ENCODE data around the gene UBD. TPM values are rescaled to one million over a fixed set of nuclear protein-coding genes. Genes with fewer than 3 reads are reported as not detected.

Gene UBD
- total RNA-seq, 1 donor from 2014 or later = 1.9 TPM

GRCh38 chr6:29553268-29554057, 6.1 kb downstream of the UBD start:
- Mint-ChIP-seq H3K4me1 (ENCODE audit: low read depth) (no peaks in the 10 kb centered on the region), H3K36me3 (ENCODE audit: insufficient read depth) (no peaks in the 10 kb centered on the region), H3K27ac (no peak overlapping the region), H3K4me3 (ENCODE audit: low read depth) (peak overlapping the region; percentile 20), H3K9me3 (ENCODE audit: low read depth) (no peaks in the 10 kb centered on the region), H3K27me3 (peaks cover 88% of the 10 kb centered on the region)
- peak; percentile 52 for DNase-seq (ENCODE audit: low spot score, unreplicated experiment)
- TF ChIP-seq CTCF (IDR thresholded peaks at IDR 0.05; ENCODE audit: unreplicated experiment) = peak; percentile 35

- Mint-ChIP-seq H3K27ac (no peak overlapping the region), H3K4me3 (ENCODE audit: low read depth) (peak overlapping the region; percentile 4), H3K9me3 (ENCODE audit: low read depth) (no peaks in the 10 kb centered on the region), H3K27me3 (peaks cover 89% of the 10 kb centered on the region), H3K36me3 (ENCODE audit: insufficient read depth) (no peaks in the 10 kb centered on the region), H3K4me1 (ENCODE audit: low read depth) (no peaks in the 10 kb centered on the region)
- no peak for TF ChIP-seq CTCF (IDR thresholded peaks at IDR 0.05; ENCODE audit: unreplicated experiment)
- no peak for DNase-seq (ENCODE audit: low spot score, unreplicated experiment)
These were observed 7.0 kb downstream of the UBD start for GRCh38 chr6:29552512-29553051.

- no peak for DNase-seq (ENCODE audit: low spot score, unreplicated experiment)
- Mint-ChIP-seq H3K36me3 (ENCODE audit: insufficient read depth) (no peaks in the 10 kb centered on the region), H3K27me3 (peaks cover 57% of the 10 kb centered on the region), H3K4me1 (ENCODE audit: low read depth) (no peaks in the 10 kb centered on the region), H3K9me3 (ENCODE audit: low read depth) (no peaks in the 10 kb centered on the region), H3K4me3 (ENCODE audit: low read depth) (no peak overlapping the region), H3K27ac (no peak overlapping the region)
- no peak for TF ChIP-seq CTCF (IDR thresholded peaks at IDR 0.05; ENCODE audit: unreplicated experiment)
These were observed 12.0 kb downstream of the UBD start for GRCh38 chr6:29547573-29547972.

- Mint-ChIP-seq H3K27me3 (peaks cover 17% of the 10 kb centered on the region), H3K4me1 (ENCODE audit: low read depth) (no peaks in the 10 kb centered on the region), H3K4me3 (ENCODE audit: low read depth) (no peak overlapping the region), H3K27ac (no peak overlapping the region), H3K9me3 (ENCODE audit: low read depth) (no peaks in the 10 kb centered on the region), H3K36me3 (ENCODE audit: insufficient read depth) (no peaks in the 10 kb centered on the region)
- TF ChIP-seq CTCF (IDR thresholded peaks at IDR 0.05; ENCODE audit: unreplicated experiment) = no peak
- DNase-seq (ENCODE audit: low spot score, unreplicated experiment) = no peak
These were observed 21.7 kb downstream of the UBD start for GRCh38 chr6:29537714-29538403.

- Mint-ChIP-seq H3K4me1 (ENCODE audit: low read depth) (no peaks in the 10 kb centered on the region), H3K36me3 (ENCODE audit: insufficient read depth) (no peaks in the 10 kb centered on the region)
- no peak for DNase-seq (ENCODE audit: low spot score, unreplicated experiment)
These were observed 27.1 kb downstream of the UBD start for GRCh38 chr6:29532320-29532951.

More at GRCh38 chr6:29532320-29532951, 27.1 kb downstream of the UBD start:
- no peak for TF ChIP-seq CTCF (IDR thresholded peaks at IDR 0.05; ENCODE audit: unreplicated experiment)
- Mint-ChIP-seq H3K9me3 (ENCODE audit: low read depth) (no peaks in the 10 kb centered on the region), H3K27ac (no peak overlapping the region), H3K27me3 (peaks cover 2% of the 10 kb centered on the region), H3K4me3 (ENCODE audit: low read depth) (no peak overlapping the region)

All from progenitor cell of endocrine pancreas (in vitro differentiated cells).